K562 (cell line): ENCODE results near the gene TMEM132D. TPM values are rescaled to one million over a fixed set of nuclear protein-coding genes. Genes with fewer than 3 reads are reported as not detected.
A peak's percentile ranks its signal among the peaks of the same experiment; 100 is the strongest.

ENCODE experiments used
- ARID1B ChIP-seq: fragments of 450-650 bp; IDR thresholded peaks from 2 replicates; pipeline ENCODE4 v1.6.1; 2016; ENCODE audit warnings: antibody characterized with exemption, mild to moderate bottlenecking, inconsistent platforms
- DMBX1 ChIP-seq: fragments of 250-450 bp; sonication (Bioruptor Pico); IDR thresholded peaks from 2 replicates; pipeline ENCODE4 v1.8.0; 2022; ENCODE audit warnings: inconsistent platforms, mild to moderate bottlenecking, moderate library complexity, borderline replicate concordance
- FOXA1 ChIP-seq: fragments of 450-650 bp; IDR thresholded peaks from 2 replicates; pipeline ENCODE4 v1.6.1; 2016; ENCODE audit warnings: mild to moderate bottlenecking, borderline replicate concordance
- GTF2A2 ChIP-seq: IDR thresholded peaks from 2 replicates; pipeline ENCODE4 v1.6.1; 2016; ENCODE audit warnings: mild to moderate bottlenecking, missing genetic modification characterization, missing compliant biosample characterization
- HDAC2 ChIP-seq: fragments of 450-650 bp; IDR thresholded peaks from 2 replicates; pipeline ENCODE4 v1.6.1; 2016; ENCODE audit warnings: mild to moderate bottlenecking
- HDGF ChIP-seq: fragments of 450-650 bp; IDR thresholded peaks from 2 replicates; pipeline ENCODE4 v1.6.1; 2016
- LEF1 ChIP-seq: fragments of 450-650 bp; IDR thresholded peaks from 2 replicates; pipeline ENCODE4 v1.6.1; 2016; ENCODE audit warnings: mild to moderate bottlenecking
- MTA1 ChIP-seq: fragments of 450-650 bp; IDR thresholded peaks from 2 replicates; pipeline ENCODE4 v1.6.1; 2017; ENCODE audit warnings: borderline replicate concordance
- NRF1 ChIP-seq, 2 experiments: fragments of 450-650 bp; IDR thresholded peaks in 1 of 2; conservative IDR thresholded peaks in 1 of 2; 2 replicates each; pipeline ENCODE4 v1.6.1; 2014; ENCODE audit warnings: mild to moderate bottlenecking in 2 of 2
- PHTF2 ChIP-seq: fragments of 250-450 bp; sonication (Bioruptor Pico); IDR thresholded peaks from 2 replicates; pipeline ENCODE4 v1.5.0; 2021; ENCODE audit warnings: mild to moderate bottlenecking
- POLR2G ChIP-seq: fragments of 200-400 bp; formaldehyde crosslinking; IDR thresholded peaks from 2 replicates; pipeline ENCODE4 v1.6.1; 2017; ENCODE audit warnings: low read depth, mild to moderate bottlenecking, antibody characterized with exemption, low read length, moderate library complexity
- STAT5A ChIP-seq: IDR thresholded peaks from 2 replicates; pipeline ENCODE4 v1.6.1; 2012; ENCODE audit warnings: low read length, inconsistent platforms, borderline replicate concordance
- YY1 ChIP-seq, 3 experiments: IDR thresholded peaks; 2 replicates each; pipeline ENCODE4 v1.6.1; 2011; ENCODE audit warnings: low read length in 2 of 3, mild to moderate bottlenecking in 2 of 3, moderate library complexity in 2 of 3, borderline replicate concordance in 1 of 3, control low read depth in 1 of 3, low read depth in 1 of 3; ENCODE audit not compliant: insufficient read depth in 3 of 3, insufficient replicate concordance in 2 of 3, control insufficient read depth in 1 of 3, insufficient read length in 1 of 3; ENCODE audit errors: extremely low read depth in 1 of 3
- ZKSCAN1 ChIP-seq: fragments of 150-350 bp; IDR thresholded peaks from 2 replicates; pipeline ENCODE4 v1.6.1; 2016; ENCODE audit warnings: low read depth, low read length
- polyA plus RNA-seq, 8 experiments: library from polyadenylated mRNA; depleted of rRNA in 4 of 8; stranded (reverse) in 5 of 8; unstranded in 3 of 8; fragments of >200 nt; fragmentation: Nextera tagmentation in 2 of 8; fragmentation: Illumina TruSeq in 1 of 8; extraction: Ambion mirVana in 2 of 8; extraction: Trizol in 1 of 8; gene quantifications; 2 replicates each; pipeline versions ENCODE4 v1.2.1 to v1.2.3, GENCODE V29; 2011 to 2014; ENCODE audit warnings: inconsistent platforms in 1 of 8, missing spikeins in 1 of 8
- total RNA-seq, 7 experiments: library from RNA; depleted of rRNA in 6 of 7; stranded (reverse); fragments of >200 nt in 6 of 7; fragmentation: Illumina TruSeq in 2 of 7; extraction: Trizol in 2 of 7; gene quantifications; 2 replicates each; pipeline versions ENCODE4 v1.2.1 to v1.2.3, GENCODE V29; 2011 to 2021; ENCODE audit warnings: low replicate concordance in 1 of 7
- TF ChIP-seq, protein P1 (sequence below): fragments of 450-650 bp; IDR thresholded peaks from 2 replicates; pipeline ENCODE4 v1.6.1; 2018; ENCODE audit not compliant: partially characterized antibody
- TF ChIP-seq, protein P2 (sequence below): sonication (generic); IDR thresholded peaks from 2 replicates; pipeline ENCODE4 v1.6.1; 2016

The TMEM132D gene
- total and polyA plus RNA-seq, 9 of the 15 experiments (the other 6 are each of a cell fraction or from before 2014, with no cell fraction given): not detected

DNA sequence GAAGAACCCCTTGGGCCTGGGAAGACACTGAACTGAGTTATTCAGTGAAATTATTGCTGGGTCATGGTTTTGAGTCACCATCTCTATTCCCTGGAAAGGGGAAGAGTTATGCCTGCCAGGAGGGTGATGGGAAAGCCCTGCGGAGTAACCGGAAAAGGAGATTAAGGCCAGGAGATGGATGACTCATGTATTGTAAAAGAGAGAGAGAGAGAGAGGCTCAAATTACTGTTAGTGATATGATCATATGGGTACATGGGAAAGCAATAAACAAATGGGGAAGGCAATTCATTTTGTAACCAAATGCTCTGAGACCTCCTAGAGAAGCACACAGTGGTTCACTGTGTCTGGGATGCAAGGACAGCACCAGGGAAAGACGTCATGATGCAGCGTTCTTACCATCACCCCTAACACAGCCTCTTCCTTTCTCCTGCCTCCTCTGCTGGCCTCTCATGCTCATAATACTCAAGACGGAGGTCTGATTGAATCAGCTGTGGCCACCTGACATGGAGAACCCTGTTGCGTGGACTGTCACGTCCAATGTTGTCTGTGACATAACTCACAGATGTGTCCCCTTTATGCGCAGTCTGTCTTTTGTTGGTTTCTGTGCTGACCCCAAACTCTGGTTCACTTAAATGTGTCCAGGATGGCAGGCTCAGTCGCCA, 243.7 kb downstream of the TMEM132D start (continued):
- TF ChIP-seq POLR2G (no peak), NRF1 (conservative IDR thresholded peaks at IDR 0.05 in 1 of 2, IDR thresholded peaks at IDR 0.05 in 1 of 2) (no peak), STAT5A (no peak), HDGF (no peak), ARID1B (peak; percentile 89), DMBX1 (no peak), LEF1 (peak; percentile 60; the same call in 1 of the 2 replicates), PHTF2 (no peak), GTF2A2 (tag) (no peak), YY1 (IDR thresholded peaks at IDR 0.05; ENCODE audit: borderline replicate concordance in 1 of 3, control insufficient read depth in 1 of 3, extremely low read depth in 1 of 3, insufficient read depth in 3 of 3, insufficient read length in 1 of 3, insufficient replicate concordance in 2 of 3, low read depth in 1 of 3, low read length in 2 of 3) (no peak), MTA1 (peak; percentile 69; the same call in 1 of the 2 replicates), ZKSCAN1 (no peak), HDAC2 (peak; percentile 31; the same call in 1 of the 2 replicates), FOXA1 (no peak)
- TF ChIP-seq, protein P1, sequence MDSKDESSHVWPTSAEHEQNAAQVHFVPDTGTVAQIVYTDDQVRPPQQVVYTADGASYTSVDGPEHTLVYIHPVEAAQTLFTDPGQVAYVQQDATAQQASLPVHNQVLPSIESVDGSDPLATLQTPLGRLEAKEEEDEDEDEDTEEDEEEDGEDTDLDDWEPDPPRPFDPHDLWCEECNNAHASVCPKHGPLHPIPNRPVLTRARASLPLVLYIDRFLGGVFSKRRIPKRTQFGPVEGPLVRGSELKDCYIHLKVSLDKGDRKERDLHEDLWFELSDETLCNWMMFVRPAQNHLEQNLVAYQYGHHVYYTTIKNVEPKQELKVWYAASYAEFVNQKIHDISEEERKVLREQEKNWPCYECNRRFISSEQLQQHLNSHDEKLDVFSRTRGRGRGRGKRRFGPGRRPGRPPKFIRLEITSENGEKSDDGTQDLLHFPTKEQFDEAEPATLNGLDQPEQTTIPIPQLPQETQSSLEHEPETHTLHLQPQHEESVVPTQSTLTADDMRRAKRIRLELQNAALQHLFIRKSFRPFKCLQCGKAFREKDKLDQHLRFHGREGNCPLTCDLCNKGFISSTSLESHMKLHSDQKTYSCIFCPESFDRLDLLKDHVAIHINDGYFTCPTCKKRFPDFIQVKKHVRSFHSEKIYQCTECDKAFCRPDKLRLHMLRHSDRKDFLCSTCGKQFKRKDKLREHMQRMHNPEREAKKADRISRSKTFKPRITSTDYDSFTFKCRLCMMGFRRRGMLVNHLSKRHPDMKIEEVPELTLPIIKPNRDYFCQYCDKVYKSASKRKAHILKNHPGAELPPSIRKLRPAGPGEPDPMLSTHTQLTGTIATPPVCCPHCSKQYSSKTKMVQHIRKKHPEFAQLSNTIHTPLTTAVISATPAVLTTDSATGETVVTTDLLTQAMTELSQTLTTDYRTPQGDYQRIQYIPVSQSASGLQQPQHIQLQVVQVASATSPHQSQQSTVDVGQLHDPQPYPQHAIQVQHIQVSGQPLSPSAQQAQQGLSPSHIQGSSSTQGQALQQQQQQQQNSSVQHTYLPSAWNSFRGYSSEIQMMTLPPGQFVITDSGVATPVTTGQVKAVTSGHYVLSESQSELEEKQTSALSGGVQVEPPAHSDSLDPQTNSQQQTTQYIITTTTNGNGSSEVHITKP: no peak
- TF ChIP-seq, protein P2, sequence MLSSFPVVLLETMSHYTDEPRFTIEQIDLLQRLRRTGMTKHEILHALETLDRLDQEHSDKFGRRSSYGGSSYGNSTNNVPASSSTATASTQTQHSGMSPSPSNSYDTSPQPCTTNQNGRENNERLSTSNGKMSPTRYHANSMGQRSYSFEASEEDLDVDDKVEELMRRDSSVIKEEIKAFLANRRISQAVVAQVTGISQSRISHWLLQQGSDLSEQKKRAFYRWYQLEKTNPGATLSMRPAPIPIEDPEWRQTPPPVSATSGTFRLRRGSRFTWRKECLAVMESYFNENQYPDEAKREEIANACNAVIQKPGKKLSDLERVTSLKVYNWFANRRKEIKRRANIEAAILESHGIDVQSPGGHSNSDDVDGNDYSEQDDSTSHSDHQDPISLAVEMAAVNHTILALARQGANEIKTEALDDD: 0 out of 2 replicates have a peak, but pooled peaks have one; percentile 60
